Measurements from ENCODE around the gene SLC35F4.

DNA sequence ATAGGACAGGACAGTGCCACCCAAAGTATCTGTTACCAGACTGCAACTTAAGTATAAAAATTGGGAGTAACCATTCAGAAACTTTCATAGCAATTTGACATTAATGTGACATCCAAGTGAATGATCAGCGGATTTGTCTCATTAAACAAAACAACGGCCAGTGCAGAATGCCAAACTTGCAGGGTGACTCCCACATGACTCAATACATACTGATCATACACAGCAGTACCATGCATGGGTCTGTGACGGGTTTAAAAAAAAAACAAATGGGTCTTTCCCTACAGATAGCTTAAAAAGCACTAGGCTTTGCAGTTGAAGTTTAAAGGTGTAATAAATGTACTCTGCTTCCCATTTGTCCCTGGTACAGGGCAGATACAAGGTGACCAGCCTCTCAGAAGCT lies 116.6 kb downstream of the SLC35F4 start:
- TF ChIP-seq, protein P1, sequence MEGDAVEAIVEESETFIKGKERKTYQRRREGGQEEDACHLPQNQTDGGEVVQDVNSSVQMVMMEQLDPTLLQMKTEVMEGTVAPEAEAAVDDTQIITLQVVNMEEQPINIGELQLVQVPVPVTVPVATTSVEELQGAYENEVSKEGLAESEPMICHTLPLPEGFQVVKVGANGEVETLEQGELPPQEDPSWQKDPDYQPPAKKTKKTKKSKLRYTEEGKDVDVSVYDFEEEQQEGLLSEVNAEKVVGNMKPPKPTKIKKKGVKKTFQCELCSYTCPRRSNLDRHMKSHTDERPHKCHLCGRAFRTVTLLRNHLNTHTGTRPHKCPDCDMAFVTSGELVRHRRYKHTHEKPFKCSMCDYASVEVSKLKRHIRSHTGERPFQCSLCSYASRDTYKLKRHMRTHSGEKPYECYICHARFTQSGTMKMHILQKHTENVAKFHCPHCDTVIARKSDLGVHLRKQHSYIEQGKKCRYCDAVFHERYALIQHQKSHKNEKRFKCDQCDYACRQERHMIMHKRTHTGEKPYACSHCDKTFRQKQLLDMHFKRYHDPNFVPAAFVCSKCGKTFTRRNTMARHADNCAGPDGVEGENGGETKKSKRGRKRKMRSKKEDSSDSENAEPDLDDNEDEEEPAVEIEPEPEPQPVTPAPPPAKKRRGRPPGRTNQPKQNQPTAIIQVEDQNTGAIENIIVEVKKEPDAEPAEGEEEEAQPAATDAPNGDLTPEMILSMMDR (optimal IDR thresholded peaks at IDR 0.05 in 1 of 3, IDR thresholded peaks at IDR 0.05 in 1 of 3, conservative IDR thresholded peaks at IDR 0.05 in 1 of 3; ENCODE audit: extremely low read depth in 1 of 3, insufficient read depth in 2 of 3, low read length in 3 of 3): no peak
- no peak for TF ChIP-seq EZH2 (IDR thresholded peaks at IDR 0.05; ENCODE audit: low read length)
